ENCODE results near the gene CUTA.

The CUTA gene

GRCh38 chr6:33445119-33445603 is 27.3 kb upstream of the CUTA start:
- no peak for DNase-seq

GRCh38 chr6:33443619-33444504 is 26.0 kb upstream of the CUTA start:
- no peak for DNase-seq
- no peak for TF ChIP-seq GATA1 (IDR thresholded peaks at IDR 0.05; ENCODE audit: low read depth, low read length)
- no peak for TF ChIP-seq POLR2A (IDR thresholded peaks at IDR 0.05; ENCODE audit: low read length)

More at GRCh38 chr6:33445119-33445603, 27.3 kb upstream of the CUTA start:
- TF ChIP-seq POLR2A (IDR thresholded peaks at IDR 0.05; ENCODE audit: low read length), result no peak
- no peak for TF ChIP-seq GATA1 (IDR thresholded peaks at IDR 0.05; ENCODE audit: low read depth, low read length)

DNA sequence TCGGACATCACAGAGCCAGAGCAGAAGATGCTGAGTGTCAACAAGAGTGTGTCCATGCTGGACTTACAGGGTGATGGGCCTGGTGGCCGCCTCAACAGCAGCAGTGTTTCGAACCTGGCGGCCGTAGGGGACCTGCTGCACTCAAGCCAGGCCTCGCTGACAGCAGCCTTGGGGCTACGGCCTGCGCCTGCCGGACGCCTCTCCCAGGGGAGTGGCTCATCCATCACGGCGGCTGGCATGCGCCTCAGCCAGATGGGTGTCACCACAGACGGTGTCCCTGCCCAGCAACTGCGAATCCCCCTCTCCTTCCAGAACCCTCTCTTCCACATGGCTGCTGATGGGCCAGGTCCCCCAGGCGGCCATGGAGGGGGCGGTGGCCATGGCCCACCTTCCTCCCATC is 25.1 kb upstream of the CUTA start:
- TF ChIP-seq POLR2A (IDR thresholded peaks at IDR 0.05; ENCODE audit: low read length) (no peak), GATA1 (IDR thresholded peaks at IDR 0.05; ENCODE audit: low read depth, low read length) (no peak)
- DNase-seq, result no peak

- TF ChIP-seq GATA1 (IDR thresholded peaks at IDR 0.05; ENCODE audit: low read depth, low read length) (no peak), POLR2A (IDR thresholded peaks at IDR 0.05; ENCODE audit: low read length) (no peak)
- no peak for DNase-seq
Measured at GRCh38 chr6:33442283-33442682, 24.4 kb upstream of the CUTA start.

DNA sequence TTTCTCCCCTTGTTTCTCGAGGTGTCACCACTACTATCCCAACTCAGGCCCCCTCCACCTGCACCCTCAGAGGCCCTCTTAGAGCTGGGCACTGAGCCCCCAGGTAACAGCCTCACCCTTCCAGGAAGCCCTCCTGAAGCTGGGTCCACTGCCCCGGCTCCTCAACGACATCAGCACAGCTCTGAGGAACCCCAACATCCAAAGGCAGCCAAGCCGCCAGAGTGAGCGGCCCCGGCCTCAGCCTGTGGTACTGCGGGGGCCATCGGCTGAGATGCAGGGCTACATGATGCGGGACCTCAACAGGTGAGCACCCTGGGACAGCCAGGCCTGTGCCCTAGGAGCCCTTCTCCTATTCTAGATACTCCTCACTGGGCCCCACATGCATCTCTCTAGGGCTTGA is 23.6 kb upstream of the CUTA start:
- no peak for DNase-seq
- TF ChIP-seq POLR2A (IDR thresholded peaks at IDR 0.05; ENCODE audit: low read length) (no peak), GATA1 (IDR thresholded peaks at IDR 0.05; ENCODE audit: low read depth, low read length) (no peak)

- TF ChIP-seq GATA1 (IDR thresholded peaks at IDR 0.05; ENCODE audit: low read depth, low read length), result no peak
- TF ChIP-seq POLR2A (IDR thresholded peaks at IDR 0.05; ENCODE audit: low read length), result no peak
- DNase-seq, result no peak
Measured at GRCh38 chr6:33440649-33441309, 22.9 kb upstream of the CUTA start.

GRCh38 chr6:33439956-33440648 is 22.2 kb upstream of the CUTA start:
- TF ChIP-seq POLR2A (IDR thresholded peaks at IDR 0.05; ENCODE audit: low read length) (no peak), GATA1 (IDR thresholded peaks at IDR 0.05; ENCODE audit: low read depth, low read length) (no peak)

DNA sequence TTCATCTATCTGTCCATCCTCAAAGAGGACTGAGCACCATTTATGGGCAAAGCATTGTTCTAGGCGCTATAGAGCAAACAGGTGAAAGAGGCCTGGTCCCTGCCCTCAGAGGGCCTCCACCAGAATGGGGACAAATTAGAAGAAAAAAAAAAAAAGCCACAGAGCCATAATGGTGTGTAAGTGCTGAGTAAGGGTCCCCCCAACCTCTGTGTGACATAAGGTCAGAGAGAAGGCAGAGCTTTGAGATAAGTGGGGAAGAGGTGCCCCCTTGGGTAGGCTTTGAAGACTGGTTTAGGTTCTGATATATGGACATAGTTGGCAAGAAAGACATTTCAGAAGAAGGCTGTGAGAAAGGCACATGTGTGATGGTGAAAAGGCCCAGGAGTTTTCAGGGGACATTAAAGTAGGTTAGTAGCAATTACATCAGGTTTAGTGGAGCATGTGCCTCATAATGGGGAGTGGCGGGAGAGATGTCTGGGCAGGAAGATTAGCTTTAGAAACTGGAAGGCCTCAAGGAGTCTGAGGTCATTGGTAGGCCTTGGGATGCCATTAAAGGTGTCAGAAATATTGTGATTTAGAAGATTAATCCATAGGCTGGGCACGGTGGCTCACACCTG is 21.2 kb upstream of the CUTA start:
- TF ChIP-seq GATA1 (IDR thresholded peaks at IDR 0.05; ENCODE audit: low read depth, low read length) (no peak), POLR2A (IDR thresholded peaks at IDR 0.05; ENCODE audit: low read length) (no peak)
- DNase-seq, result peak; percentile 53 to 67

More at GRCh38 chr6:33439956-33440648, 22.2 kb upstream of the CUTA start:
- DNase-seq, result no peak

DNA sequence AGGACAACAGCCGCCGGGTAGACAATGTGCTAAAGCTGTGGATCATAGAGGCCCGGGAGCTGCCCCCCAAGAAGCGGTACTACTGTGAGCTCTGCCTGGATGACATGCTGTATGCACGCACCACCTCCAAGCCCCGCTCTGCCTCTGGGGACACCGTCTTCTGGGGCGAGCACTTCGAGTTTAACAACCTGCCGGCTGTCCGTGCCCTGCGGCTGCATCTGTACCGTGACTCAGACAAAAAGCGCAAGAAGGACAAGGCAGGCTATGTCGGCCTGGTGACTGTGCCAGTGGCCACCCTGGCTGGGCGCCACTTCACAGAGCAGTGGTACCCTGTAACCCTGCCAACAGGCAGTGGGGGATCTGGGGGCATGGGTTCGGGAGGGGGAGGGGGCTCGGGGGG is 19.8 kb upstream of the CUTA start:
- TF ChIP-seq POLR2A (IDR thresholded peaks at IDR 0.05; ENCODE audit: low read length), result no peak
- TF ChIP-seq GATA1 (IDR thresholded peaks at IDR 0.05; ENCODE audit: low read depth, low read length), result no peak
- no peak for DNase-seq

- DNase-seq, result no peak
- TF ChIP-seq POLR2A (IDR thresholded peaks at IDR 0.05; ENCODE audit: low read length) (no peak), GATA1 (IDR thresholded peaks at IDR 0.05; ENCODE audit: low read depth, low read length) (no peak)
Measured at GRCh38 chr6:33434961-33435360, 17.1 kb upstream of the CUTA start.

DNA sequence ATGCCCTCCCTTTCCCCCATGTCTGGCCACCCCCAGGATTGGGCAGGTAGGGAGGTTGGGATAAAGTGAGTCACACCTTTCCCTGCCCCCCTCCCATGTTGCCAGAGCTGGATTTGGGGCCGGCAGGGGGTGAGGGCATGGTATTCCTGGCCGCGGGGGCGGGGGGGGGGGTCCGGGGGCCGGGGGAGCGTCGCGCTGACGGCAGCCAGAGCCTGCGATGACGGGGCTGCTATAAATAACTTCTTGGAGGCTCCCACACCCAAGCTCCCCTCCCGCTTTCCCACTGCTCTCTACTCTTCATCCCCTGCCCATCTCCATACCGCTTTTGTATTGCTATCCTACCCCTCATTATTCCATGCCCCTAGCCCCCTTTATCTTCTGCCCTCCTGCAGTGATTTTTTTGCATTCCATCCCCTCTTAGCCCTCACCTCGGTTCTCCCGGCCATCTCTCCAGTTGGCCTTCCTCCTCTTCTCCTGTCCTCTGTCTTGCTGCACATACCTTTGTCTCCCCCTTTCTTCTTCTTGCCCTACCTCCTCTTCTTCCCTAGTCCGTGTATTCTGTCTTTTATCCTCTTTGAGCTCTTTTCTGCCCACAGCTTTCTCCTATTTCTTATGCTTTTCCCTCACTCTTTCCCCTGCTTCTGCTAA is 15.8 kb upstream of the CUTA start:
- TF ChIP-seq GATA1 (IDR thresholded peaks at IDR 0.05; ENCODE audit: low read depth, low read length) (no peak), POLR2A (IDR thresholded peaks at IDR 0.05; ENCODE audit: low read length) (no peak)
- DNase-seq, result no peak

DNA sequence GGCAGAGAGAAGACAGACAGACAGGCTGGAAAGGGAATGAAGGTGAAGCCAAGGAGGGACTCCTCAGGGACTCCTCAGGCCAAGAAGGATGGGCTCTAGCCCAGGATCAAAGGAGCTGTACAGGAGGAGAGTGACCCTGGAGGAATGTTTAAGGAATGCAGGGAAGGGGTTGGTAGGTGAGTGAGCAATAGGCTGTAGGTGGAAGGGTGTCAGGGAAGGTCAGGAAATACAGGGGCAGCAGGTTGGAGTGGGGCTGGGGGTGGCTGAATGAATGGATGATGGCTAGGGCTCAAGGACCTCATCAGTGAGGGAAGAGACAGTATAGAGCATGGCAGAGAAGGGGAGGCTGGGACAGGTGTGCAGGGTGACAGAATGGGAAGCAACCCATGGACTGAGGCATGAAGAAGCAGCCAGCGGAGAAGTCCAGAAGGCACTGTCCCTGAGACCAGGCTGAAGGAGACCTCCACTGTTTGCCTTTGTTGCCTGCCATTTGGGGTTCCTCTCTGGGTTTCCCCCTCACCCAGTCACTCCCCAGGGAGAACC is 15.2 kb upstream of the CUTA start:
- no peak for TF ChIP-seq GATA1 (IDR thresholded peaks at IDR 0.05; ENCODE audit: low read depth, low read length)
- TF ChIP-seq POLR2A (IDR thresholded peaks at IDR 0.05; ENCODE audit: low read length), result no peak
- no peak for DNase-seq

DNA sequence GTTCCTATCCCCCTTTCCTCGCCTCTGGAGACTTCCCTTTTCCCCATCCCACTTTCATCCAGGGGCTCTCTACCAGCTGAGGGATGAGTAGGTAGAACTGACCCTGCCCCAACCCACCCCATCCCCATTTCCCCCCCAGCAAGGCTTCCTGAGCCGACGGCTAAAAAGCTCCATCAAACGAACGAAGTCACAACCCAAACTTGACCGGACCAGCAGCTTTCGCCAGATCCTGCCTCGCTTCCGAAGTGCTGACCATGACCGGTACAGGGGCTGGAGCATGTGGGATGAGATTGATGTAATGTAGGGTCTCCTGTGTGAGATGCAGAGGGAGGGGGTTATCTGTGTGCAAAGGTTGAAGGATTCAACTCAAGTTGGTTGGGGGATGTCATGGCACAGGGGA is 14.6 kb upstream of the CUTA start:
- no peak for TF ChIP-seq GATA1 (IDR thresholded peaks at IDR 0.05; ENCODE audit: low read depth, low read length)
- no peak for TF ChIP-seq POLR2A (IDR thresholded peaks at IDR 0.05; ENCODE audit: low read length)
- DNase-seq, result no peak

All from erythroblast (primary cell).